DOHH2 (cell line): ENCODE results near the gene SUPT3H.
"Not testable (repeated sequence)": the region's sequence is repeated elsewhere in the genome, so short reads cannot be mapped to it uniquely, and the experiment has no call there.

Experiments
- H3F3A ChIP-seq: fragments of 200-600 bp; sonication (generic), shearing (Covaris generic); 2 replicates; pipeline ENCODE4 v1.6.0; 2016; ENCODE audit warnings: antibody characterized with exemption, mild to moderate bottlenecking; ENCODE audit not compliant: control insufficient read depth, insufficient read depth
- H3K27ac ChIP-seq: fragments of 200-600 bp; sonication (generic); 2 replicates; pipeline ENCODE4 v1.5.1; 2014; ENCODE audit warnings: low read depth, mild to moderate bottlenecking, low read length, moderate library complexity
- H3K27me3 ChIP-seq: fragments of 200-600 bp; sonication (generic); 2 replicates; pipeline ENCODE4 v1.6.1; 2014; ENCODE audit warnings: mild to moderate bottlenecking, low read length, mixed read lengths; ENCODE audit not compliant: control insufficient read depth
- H3K36me3 ChIP-seq: fragments of 200-600 bp; sonication (generic); 2 replicates; pipeline ENCODE4 v1.6.1; 2014; ENCODE audit warnings: mild to moderate bottlenecking, low read length, moderate library complexity, mixed read lengths; ENCODE audit not compliant: control insufficient read depth
- H3K4me1 ChIP-seq: fragments of 200-600 bp; sonication (generic); 2 replicates; pipeline ENCODE4 v1.6.1; 2014; ENCODE audit warnings: mild to moderate bottlenecking, low read length, mixed read lengths; ENCODE audit not compliant: control insufficient read depth
- H3K4me2 ChIP-seq: fragments of 200-600 bp; sonication (generic); 2 replicates; pipeline ENCODE4 v1.6.0; 2014; ENCODE audit warnings: mild to moderate bottlenecking, low read length, moderate library complexity
- H3K4me3 ChIP-seq: fragments of 200-600 bp; sonication (generic); 2 replicates; pipeline ENCODE4 v1.5.1; 2014; ENCODE audit warnings: mild to moderate bottlenecking, low read length, mixed read lengths
- H3K79me2 ChIP-seq: fragments of 200-600 bp; sonication (generic); 2 replicates; pipeline ENCODE4 v1.6.1; 2014; ENCODE audit warnings: mild to moderate bottlenecking, low read length, mixed read lengths; ENCODE audit not compliant: control insufficient read depth
- H3K9me2 ChIP-seq: fragments of 200-600 bp; sonication (generic); replicated peaks from 2 replicates; pipeline ENCODE4 v1.6.1; 2014; ENCODE audit warnings: mild to moderate bottlenecking, low read length, mixed read lengths; ENCODE audit not compliant: control insufficient read depth
- H3K9me3 ChIP-seq: fragments of 200-600 bp; sonication (generic); 2 replicates; pipeline ENCODE4 v1.6.1; 2014; ENCODE audit warnings: antibody characterized with exemption, low read length, mixed read lengths; ENCODE audit not compliant: control insufficient read depth, insufficient read depth
- H4K20me1 ChIP-seq: fragments of 200-600 bp; sonication (generic); 2 replicates; pipeline ENCODE4 v1.6.0; 2014; ENCODE audit warnings: low read depth, mild to moderate bottlenecking, antibody characterized with exemption, low read length, moderate library complexity; ENCODE audit not compliant: control insufficient read depth, insufficient read depth
- EZH2phosphoT487 ChIP-seq: fragments of 200-600 bp; sonication (generic); IDR thresholded peaks from 2 replicates; pipeline ENCODE4 v1.6.1; 2017; ENCODE audit warnings: borderline replicate concordance, mild to moderate bottlenecking, antibody characterized with exemption, low read length, moderate library complexity, mixed read lengths
- TF ChIP-seq, protein P1 (sequence below): fragments of 200-600 bp; sonication (generic); IDR thresholded peaks from one replicate; pipeline ENCODE4 v1.5.1; 2014; ENCODE audit warnings: antibody characterized with exemption, mild to moderate bottlenecking, low read depth, low read length; ENCODE audit not compliant: poor library complexity, severe bottlenecking

The SUPT3H gene

DNA sequence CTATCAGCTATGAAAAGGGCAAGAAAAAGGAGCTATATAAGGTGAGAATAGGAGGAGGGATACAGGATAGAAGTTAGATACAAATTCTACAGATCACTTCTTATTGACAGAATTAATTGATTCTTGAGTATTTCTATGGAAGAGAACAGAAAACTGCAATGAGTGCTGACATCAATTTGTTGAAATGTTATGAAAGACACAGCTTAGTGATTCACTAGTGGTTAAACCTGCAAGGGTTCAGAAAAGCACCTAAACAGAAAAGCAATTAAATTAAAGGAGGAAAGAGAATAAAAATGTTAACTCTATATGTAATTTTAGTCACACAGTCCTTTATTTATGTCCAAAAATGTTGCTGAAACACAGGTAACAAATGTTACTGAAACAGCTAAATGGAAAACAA lies 304.0 kb downstream of the SUPT3H start:
- Histone ChIP-seq H3K9me2 (no peaks in the 10 kb centered on the region), H3K36me3 (no peaks in the 10 kb centered on the region)

DNA sequence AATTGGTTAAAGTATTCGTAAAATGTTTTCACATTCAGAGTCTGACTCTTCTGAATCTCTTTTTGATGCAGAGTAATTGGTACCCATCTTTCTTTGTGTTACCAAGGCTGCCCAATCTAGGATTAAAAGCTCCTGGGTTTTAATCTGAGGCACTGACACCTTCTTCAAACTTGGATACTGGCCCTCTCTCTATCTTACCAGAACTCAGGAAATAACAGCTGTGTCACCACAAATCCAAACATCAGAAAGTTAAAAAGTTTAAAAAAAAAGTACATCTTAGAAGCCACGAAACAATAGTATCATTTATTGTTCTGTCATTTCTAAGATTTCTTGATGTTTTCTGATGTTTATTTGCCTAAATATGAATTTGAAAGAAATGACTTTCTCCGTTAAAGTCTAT lies 305.1 kb downstream of the SUPT3H start:
- H3K79me2 ChIP-seq = no peaks in the 10 kb centered on the region
- H3K9me2 ChIP-seq = no peaks in the 10 kb centered on the region
- H3K4me2 ChIP-seq = no peak overlapping the region
- no peaks in the 10 kb centered on the region for H3K4me1 ChIP-seq
- no peak overlapping the region for H3K4me3 ChIP-seq
- no peaks in the 10 kb centered on the region for H3K36me3 ChIP-seq
- H3K9me3 ChIP-seq = no peaks in the 10 kb centered on the region
- H3K27me3 ChIP-seq = no peaks in the 10 kb centered on the region
- no peaks in the 10 kb centered on the region for H3F3A ChIP-seq
- no peaks in the 10 kb centered on the region for H4K20me1 ChIP-seq
- no peak overlapping the region for H3K27ac ChIP-seq
- TF ChIP-seq, protein P1, sequence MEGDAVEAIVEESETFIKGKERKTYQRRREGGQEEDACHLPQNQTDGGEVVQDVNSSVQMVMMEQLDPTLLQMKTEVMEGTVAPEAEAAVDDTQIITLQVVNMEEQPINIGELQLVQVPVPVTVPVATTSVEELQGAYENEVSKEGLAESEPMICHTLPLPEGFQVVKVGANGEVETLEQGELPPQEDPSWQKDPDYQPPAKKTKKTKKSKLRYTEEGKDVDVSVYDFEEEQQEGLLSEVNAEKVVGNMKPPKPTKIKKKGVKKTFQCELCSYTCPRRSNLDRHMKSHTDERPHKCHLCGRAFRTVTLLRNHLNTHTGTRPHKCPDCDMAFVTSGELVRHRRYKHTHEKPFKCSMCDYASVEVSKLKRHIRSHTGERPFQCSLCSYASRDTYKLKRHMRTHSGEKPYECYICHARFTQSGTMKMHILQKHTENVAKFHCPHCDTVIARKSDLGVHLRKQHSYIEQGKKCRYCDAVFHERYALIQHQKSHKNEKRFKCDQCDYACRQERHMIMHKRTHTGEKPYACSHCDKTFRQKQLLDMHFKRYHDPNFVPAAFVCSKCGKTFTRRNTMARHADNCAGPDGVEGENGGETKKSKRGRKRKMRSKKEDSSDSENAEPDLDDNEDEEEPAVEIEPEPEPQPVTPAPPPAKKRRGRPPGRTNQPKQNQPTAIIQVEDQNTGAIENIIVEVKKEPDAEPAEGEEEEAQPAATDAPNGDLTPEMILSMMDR = no peak
- no peak for TF ChIP-seq EZH2phosphoT487

More for the DNA sequence above, 304.0 kb downstream of the SUPT3H start:
- H3K9me3 ChIP-seq = no peaks in the 10 kb centered on the region
- H3K4me2 ChIP-seq = no peak overlapping the region
- no peaks in the 10 kb centered on the region for H4K20me1 ChIP-seq
- no peaks in the 10 kb centered on the region for H3F3A ChIP-seq
- H3K4me1 ChIP-seq = no peaks in the 10 kb centered on the region
- H3K27ac ChIP-seq = no peak overlapping the region
- TF ChIP-seq, protein P1 = no peak
- TF ChIP-seq EZH2phosphoT487 = no peak
- H3K79me2 ChIP-seq = no peaks in the 10 kb centered on the region
- H3K4me3 ChIP-seq = no peak overlapping the region
- H3K27me3 ChIP-seq = no peaks in the 10 kb centered on the region

DNA sequence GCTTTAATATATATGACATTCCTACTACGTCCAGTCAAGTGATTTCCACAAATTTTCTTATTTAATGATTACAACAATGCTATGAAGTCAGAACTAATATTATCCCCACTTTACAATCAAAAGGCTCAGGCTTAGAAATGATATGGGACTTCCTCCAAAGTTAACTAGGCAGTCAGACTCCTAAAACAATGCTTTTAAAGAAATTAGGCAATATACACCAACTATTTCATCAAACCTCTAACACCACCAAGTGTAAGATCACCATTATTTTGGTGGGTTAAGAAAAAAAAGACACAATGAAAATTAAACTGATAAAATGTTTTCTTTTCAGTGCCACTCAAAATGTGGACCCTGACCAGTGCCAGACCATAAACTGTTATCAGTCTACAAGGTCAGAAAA lies 305.7 kb downstream of the SUPT3H start:
- H3K9me3 ChIP-seq = no peaks in the 10 kb centered on the region
- no peak overlapping the region for H3K27ac ChIP-seq
- H3K4me2 ChIP-seq = no peak overlapping the region
- no peaks in the 10 kb centered on the region for H3K36me3 ChIP-seq
- no peaks in the 10 kb centered on the region for H3K9me2 ChIP-seq
- H3F3A ChIP-seq = no peaks in the 10 kb centered on the region
- no peak overlapping the region for H3K4me3 ChIP-seq
- no peaks in the 10 kb centered on the region for H3K27me3 ChIP-seq
- H3K79me2 ChIP-seq = no peaks in the 10 kb centered on the region
- no peaks in the 10 kb centered on the region for H4K20me1 ChIP-seq
- no peak for TF ChIP-seq EZH2phosphoT487
- TF ChIP-seq, protein P1 = no peak
- H3K4me1 ChIP-seq = no peaks in the 10 kb centered on the region

DNA sequence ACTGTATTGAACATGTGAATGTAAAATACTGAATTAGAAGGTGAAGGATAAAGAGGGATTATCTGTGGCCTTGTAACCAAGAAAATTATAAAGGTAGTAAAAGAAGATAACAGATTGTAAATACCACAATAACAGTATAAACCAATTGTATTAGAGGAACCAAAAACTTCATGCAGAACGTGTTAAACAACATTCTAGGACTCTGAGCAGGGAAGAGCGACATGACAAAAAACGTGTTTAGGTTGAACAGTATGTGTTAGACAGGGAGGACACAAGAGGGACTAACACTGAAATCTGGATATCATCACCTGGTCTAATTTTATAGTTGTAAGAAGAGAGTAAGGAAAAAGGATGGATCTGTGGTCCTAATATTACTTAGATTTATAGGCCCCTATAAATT lies 308.6 kb downstream of the SUPT3H start:
- TF ChIP-seq EZH2phosphoT487 = no peak
- TF ChIP-seq, protein P1 = no peak
- Histone ChIP-seq H3K79me2 (no peaks in the 10 kb centered on the region), H3K4me3 (no peak overlapping the region), H3K27me3 (no peaks in the 10 kb centered on the region), H3K4me1 (no peaks in the 10 kb centered on the region), H3K36me3 (no peaks in the 10 kb centered on the region), H3K9me2 (no peaks in the 10 kb centered on the region), H3K9me3 (no peaks in the 10 kb centered on the region), H3K27ac (no peak overlapping the region), H4K20me1 (no peaks in the 10 kb centered on the region), H3F3A (no peaks in the 10 kb centered on the region), H3K4me2 (no peak overlapping the region)

DNA sequence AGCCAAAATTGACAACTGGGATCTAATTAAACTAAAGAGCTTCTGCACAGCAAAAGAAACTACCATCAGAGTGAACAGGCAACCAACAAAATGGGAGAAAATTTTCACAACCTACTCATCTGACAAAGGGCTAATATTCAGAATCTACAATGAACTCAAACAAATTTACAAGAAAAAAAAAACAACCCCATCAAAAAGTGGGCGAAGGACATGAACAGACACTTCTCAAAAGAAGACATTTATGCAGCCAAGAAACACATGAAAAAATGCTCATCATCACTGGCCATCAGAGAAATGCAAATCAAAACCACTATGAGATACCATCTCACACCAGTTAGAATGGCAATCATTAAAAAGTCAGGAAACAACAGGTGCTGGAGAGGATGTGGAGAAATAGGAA lies 310.3 kb downstream of the SUPT3H start:
- not testable (repeated sequence) for H3K4me2 ChIP-seq, H3K4me3 ChIP-seq, H3K27me3 ChIP-seq, H3K27ac ChIP-seq, H3K9me3 ChIP-seq, H4K20me1 ChIP-seq, H3K79me2 ChIP-seq, H3K4me1 ChIP-seq, H3F3A ChIP-seq, H3K9me2 ChIP-seq, H3K36me3 ChIP-seq
